ENCODE results near the gene PCDHGA11.
"Not testable (repeated sequence)": the region's sequence is repeated elsewhere in the genome, so short reads cannot be mapped to it uniquely, and the experiment has no call there.

PCDHGA11 gene

DNA sequence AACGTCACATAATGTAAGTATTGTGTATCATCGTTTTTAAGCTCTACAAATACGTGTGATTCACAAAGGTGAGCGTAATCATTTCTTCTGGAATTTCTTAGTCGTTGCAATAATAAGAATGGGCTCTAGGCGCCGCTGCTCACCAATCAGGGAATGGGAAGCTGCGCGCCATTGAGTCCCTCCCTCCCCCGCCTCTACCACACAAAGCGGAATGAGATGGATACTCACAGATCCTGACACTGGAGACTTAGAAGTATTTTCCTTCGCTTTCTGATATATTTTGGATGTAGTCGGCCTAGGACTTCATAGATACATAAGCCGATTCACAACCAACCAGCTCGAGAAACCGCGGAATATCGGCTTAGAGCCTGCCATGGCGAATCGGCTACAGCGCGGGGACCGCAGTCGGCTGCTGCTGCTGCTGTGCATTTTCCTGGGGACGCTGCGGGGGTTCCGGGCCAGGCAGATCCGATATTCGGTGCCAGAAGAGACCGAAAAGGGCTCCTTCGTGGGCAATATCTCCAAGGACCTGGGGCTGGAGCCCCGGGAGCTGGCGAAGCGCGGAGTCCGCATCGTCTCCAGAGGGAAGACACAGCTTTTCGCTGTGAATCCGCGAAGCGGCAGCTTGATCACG lies at the start of gene PCDHGA11:
PCDHGA11 (plus strand) TSS at position 197 of the 634 bp plus-strand sequence; CDS start at position 374, 177 bp downstream.
- no peak for DNase-seq (ENCODE audit: extremely low read depth in 1 of 2, low read depth in 1 of 2)

DNA sequence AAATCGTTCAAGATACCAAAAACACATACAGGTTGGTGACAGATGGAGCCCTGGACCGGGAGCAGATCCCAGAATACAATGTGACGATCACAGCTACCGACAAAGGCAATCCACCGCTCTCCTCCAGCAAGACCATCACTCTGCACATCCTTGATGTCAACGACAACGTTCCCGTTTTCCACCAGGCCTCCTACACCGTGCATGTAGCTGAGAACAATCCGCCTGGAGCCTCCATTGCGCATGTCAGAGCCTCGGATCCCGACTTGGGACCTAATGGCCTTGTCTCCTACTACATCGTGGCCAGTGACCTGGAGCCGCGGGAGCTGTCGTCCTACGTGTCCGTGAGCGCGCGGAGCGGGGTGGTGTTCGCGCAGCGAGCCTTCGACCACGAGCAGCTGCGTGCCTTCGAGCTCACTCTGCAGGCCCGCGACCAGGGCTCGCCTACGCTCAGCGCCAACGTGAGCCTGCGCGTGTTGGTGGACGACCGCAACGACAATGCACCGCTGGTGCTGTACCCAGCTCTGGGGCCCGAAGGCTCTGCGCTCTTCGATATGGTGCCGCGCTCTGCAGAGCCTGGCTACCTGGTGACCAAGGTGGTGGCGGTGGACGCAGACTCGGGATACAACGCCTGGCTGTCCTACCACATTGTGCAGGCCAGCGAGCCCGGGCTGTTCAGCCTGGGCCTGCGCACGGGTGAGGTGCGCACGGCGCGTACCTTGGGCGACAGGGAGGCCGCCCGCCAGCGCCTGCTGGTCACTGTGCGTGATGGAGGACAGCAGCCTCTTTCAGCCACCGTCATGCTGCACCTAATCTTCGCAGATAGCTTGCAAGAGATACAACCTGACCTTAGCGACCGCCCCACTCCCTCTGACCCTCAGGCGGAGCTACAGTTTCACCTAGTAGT lies 49.0 kb upstream of the PCDHGA11 start:
- no peak for DNase-seq (ENCODE audit: extremely low read depth in 1 of 2, low read depth in 1 of 2)

DNA sequence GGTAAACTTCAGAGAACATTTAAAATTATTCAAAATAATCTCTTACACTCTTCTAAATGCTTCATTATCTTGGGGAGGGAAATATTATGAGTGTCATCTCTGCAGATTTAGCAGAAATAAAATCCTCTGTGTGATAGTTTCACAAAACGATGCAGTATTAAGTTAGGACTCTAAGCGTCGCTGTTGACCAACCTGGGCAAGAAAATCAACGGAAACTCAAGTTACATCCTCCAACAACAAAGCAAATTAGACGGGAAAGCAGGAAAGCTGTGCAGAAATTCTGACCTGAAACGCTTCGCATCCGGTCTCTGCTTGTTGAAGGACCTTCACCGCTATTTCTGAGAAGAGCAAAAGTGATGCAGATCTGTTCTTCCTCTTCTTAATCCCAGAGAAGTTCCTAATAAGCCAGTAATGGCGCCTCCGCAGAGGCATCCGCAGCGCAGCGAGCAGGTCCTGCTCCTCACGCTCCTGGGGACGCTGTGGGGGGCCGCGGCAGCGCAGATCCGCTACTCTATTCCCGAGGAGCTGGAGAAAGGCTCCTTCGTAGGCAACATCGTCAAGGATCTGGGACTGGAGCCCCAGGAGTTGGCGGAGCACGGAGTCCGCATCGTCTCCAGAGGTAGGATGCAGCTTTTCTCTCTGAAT lies 47.1 kb upstream of the PCDHGA11 start, which contains the start of gene PCDHGA6:
PCDHGA6 (plus strand) TSS at position 219 of the 645 bp plus-strand sequence; CDS start at position 412, 193 bp downstream.
- DNase-seq (ENCODE audit: extremely low read depth in 1 of 2, low read depth in 1 of 2): no peak

DNA sequence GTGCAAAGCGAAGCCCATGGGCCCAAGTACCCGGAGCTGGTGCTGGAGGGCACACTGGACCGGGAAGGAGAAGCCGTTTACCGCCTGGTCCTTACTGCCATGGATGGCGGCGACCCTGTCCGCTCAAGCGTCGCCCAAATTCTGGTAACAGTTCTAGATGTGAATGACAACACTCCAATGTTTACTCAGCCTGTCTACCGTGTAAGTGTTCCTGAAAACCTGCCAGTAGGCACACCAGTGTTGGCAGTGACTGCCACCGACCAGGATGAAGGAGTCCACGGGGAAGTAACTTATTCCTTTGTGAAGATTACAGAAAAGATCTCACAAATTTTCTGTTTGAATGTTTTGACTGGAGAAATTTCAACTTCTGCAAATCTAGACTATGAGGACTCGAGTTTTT lies 46.2 kb upstream of the PCDHGA11 start:
- DNase-seq (ENCODE audit: extremely low read depth in 1 of 2, low read depth in 1 of 2): no peak

DNA sequence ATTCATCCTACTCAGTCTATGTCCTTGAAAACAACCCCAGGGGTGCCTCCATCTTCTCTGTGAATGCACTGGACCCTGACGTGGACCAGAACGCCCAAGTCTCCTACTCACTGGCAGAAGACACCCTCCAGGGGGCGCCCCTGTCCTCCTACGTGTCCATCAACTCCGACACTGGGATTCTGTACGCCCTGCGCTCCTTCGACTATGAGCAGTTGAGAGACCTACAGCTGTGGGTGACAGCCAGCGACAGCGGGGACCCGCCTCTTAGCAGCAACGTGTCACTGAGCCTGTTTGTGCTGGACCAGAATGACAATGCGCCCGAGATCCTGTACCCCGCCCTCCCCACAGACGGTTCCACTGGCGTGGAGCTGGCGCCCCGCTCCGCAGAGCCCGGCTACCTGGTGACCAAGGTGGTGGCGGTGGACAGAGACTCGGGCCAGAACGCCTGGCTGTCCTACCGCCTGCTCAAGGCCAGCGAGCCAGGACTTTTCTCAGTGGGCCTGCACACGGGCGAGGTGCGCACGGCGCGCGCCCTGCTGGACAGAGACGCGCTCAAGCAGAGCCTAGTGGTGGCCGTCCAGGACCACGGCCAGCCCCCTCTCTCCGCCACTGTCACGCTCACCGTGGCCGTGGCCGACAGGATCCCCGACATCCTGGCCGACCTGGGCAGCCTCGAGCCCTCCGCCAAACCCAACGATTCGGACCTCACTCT lies 45.3 kb upstream of the PCDHGA11 start:
- DNase-seq (ENCODE audit: extremely low read depth in 1 of 2, low read depth in 1 of 2): not testable (repeated sequence)

DNA sequence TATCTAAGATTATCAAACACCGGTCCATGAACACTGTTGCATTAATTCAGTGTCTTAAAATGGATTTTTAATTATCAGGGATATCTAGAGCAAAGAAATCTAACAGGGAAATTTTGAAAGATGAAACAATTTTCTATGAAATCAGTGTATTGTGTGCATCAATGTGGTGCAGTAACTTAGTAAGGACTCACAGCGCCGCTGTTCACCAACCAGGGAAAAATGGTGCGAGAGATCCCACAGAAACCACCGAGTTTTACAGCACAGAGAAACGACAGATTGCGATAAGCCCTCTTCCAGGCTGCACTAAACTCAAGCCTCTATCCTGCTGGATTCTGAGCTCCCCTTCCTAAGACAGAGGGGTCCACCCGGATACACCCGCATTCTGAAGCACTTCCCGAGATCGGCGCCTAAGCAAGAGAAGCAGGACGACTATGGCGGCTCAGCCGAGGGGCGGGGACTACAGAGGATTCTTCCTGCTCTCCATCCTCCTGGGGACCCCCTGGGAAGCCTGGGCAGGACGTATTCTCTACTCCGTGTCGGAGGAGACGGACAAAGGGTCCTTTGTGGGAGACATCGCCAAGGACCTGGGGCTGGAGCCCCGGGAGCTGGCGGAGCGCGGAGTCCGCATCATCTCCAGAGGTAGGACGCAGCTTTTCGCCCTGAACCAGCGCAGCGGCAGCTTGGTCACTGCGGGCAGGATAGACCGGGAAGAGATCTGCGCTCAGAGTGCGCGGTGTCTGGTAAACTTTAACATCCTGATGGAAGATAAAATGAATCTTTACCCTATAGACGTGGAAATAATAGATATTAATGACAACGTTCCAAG lies 38.2 kb upstream of the PCDHGA11 start, which contains the start of gene PCDHGA7:
PCDHGA7 (plus strand) TSS at position 274 of the 826 bp plus-strand sequence; CDS start at position 432, 158 bp downstream.
- DNase-seq (ENCODE audit: extremely low read depth in 1 of 2, low read depth in 1 of 2): no peak

DNA sequence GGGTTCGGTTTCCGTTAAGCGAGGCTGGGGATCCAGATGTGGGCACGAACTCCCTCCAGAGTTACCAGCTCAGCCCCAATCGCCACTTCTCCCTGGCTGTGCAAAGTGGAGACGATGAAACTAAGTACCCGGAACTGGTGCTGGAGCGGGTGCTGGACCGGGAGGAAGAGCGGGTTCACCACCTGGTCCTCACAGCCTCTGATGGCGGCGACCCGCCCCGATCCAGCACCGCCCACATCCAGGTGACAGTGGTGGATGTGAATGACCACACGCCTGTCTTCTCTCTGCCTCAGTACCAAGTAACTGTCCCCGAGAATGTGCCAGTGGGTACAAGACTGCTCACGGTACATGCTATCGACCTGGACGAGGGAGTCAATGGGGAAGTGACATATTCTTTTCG lies 37.5 kb upstream of the PCDHGA11 start:
- DNase-seq (ENCODE audit: extremely low read depth in 1 of 2, low read depth in 1 of 2): no peak

DNA sequence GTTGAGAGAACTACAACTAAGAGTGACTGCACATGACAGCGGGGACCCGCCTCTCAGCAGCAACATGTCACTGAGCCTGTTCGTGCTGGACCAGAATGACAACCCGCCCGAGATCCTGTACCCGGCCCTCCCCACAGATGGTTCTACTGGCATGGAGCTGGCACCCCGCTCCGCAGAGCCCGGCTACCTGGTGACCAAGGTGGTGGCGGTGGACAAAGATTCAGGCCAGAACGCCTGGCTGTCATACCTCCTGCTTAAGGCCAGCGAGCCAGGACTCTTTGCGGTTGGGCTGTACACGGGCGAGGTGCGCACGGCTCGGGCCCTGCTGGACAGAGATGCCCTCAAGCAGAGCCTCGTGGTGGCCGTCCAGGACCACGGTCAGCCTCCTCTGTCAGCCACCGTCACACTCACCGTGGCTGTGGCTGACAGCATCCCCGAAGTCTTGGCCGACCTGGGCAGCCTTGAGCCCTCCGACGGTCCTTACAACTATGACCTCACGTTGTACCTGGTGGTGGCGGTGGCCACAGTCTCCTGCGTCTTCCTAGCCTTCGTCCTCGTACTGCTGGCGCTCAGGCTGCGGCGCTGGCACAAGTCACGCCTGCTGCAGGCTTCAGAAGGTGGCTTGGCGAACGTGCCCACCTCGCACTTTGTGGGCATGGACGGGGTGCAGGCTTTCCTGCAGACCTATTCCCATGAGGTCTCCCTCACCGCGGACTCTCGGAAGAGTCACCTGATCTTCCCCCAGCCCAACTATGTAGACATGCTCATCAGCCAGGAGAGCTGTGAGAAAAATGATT lies 36.2 kb upstream of the PCDHGA11 start:
- no peak for DNase-seq (ENCODE audit: extremely low read depth in 1 of 2, low read depth in 1 of 2)

DNA sequence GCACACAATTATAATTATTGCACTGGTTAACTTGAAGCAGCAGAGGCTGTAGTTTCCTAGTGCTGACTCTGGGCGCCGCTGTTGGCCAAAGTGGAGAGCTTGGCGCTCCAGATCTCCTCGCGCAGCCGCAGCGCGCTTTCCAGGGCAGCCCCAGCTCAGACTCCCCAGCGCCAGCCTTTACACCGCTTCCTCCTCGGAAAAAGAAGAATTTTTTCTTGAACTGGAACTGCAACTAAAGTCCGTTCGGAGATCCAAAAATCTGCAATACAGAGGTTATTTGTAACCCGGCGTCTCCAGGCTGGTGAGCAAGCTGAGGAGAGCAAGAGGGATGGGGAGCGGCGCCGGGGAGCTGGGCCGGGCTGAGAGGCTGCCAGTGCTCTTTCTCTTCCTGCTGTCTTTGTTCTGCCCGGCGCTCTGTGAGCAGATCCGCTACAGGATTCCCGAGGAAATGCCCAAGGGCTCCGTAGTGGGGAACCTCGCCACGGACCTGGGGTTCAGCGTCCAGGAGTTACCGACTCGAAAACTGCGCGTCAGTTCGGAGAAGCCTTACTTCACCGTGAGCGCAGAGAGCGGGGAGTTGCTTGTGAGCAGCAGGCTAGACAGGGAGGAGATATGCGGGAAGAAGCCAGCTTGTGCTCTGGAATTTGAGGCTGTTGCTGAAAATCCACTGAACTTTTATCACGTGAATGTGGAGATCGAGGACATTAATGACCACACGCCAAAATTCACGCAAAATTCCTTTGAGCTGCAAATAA lies 33.1 kb upstream of the PCDHGA11 start, which contains the start of gene PCDHGB4:
PCDHGB4 (plus strand) TSS at position 142 of the 755 bp plus-strand sequence; CDS start at position 329, 187 bp downstream.
- not testable (repeated sequence) for DNase-seq (ENCODE audit: extremely low read depth in 1 of 2, low read depth in 1 of 2)

DNA sequence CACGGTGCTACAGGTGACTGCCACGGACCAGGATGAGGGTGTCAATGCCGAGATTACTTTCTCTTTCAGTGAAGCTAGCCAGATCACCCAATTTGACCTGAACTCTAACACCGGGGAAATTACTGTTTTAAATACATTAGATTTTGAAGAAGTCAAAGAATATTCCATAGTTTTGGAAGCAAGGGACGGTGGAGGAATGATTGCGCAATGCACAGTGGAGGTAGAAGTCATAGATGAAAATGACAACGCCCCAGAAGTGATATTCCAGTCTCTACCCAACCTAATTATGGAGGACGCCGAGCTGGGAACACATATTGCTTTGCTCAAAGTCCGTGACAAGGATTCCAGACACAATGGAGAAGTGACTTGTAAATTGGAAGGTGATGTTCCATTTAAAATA lies 32.2 kb upstream of the PCDHGA11 start:
- DNase-seq (ENCODE audit: extremely low read depth in 1 of 2, low read depth in 1 of 2): no peak

DNA sequence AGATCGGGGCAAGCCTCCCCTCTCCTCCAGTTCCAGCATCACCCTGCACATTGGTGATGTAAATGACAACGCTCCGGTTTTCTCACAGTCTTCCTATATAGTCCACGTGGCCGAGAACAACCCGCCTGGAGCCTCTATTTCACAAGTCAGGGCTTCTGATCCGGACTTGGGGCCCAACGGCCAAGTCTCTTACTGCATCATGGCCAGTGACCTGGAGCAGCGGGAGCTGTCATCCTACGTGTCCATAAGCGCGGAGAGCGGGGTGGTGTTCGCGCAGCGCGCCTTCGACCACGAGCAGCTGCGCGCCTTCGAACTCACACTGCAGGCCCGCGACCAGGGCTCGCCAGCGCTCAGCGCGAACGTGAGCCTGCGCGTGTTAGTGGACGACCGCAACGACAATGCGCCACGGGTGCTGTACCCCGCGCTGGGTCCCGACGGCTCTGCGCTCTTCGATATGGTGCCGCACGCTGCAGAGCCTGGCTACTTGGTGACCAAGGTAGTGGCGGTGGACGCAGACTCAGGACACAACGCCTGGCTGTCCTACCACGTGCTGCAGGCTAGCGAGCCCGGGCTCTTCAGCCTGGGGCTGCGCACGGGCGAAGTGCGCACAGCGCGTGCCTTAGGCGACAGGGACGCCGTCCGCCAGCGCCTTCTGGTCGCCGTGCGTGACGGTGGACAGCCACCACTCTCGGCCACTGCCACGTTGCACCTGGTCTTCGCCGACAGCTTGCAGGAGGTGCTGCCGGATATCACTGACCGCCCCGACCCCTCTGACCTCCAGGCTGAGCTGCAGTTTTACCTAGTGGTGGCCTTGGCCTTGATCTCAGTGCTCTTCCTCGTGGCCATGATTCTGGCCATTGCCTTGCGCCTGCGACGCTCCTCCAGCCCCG lies 31.5 kb upstream of the PCDHGA11 start:
- no peak for DNase-seq (ENCODE audit: extremely low read depth in 1 of 2, low read depth in 1 of 2)

DNA sequence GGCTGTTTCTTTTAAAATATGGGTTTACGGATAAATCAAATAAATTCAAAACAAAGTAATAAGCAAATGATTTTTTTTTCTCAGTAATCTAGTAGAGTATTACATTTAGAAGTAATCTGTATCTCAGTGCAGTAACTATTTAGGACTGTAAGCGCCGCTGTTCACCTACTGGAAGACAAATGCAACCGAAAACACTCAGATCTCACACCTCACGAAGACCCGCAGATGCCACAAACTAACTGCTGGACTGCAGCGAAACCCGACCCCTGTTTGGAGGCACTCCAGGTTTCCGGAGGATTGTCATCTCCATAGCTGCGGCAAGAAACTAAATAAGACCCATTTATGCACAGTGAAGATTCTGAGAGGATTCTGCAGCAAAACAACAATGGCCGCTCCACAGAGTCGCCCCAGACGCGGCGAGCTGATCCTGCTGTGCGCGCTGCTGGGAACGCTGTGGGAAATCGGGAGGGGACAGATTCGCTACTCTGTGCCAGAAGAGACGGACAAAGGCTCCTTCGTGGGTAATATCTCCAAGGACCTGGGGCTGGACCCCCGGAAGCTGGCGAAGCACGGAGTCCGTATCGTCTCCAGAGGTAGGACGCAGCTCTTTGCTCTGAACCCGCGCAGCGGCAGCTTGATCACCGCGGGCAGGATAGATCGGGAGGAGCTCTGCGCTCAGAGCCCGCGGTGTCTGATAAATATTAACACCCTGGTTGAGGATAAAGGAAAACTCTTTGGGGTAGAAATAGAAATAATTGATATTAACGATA lies 28.2 kb upstream of the PCDHGA11 start, which contains the start of gene PCDHGA8:
PCDHGA8 (plus strand) TSS at position 205 of the 770 bp plus-strand sequence; CDS start at position 386, 181 bp downstream.
- no peak for DNase-seq (ENCODE audit: extremely low read depth in 1 of 2, low read depth in 1 of 2)

DNA sequence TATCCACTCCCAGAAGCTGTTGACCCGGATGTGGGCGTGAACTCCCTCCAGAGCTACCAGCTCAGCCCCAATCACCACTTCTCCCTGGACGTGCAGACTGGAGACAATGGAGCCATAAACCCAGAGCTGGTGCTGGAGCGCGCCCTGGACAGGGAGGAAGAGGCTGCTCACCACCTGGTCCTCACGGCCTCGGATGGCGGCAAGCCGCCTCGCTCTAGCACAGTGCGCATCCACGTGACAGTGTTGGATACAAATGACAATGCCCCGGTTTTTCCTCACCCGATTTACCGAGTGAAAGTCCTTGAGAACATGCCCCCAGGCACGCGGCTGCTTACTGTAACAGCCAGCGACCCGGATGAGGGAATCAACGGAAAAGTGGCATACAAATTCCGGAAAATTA lies 27.6 kb upstream of the PCDHGA11 start:
- no peak for DNase-seq (ENCODE audit: extremely low read depth in 1 of 2, low read depth in 1 of 2)

DNA sequence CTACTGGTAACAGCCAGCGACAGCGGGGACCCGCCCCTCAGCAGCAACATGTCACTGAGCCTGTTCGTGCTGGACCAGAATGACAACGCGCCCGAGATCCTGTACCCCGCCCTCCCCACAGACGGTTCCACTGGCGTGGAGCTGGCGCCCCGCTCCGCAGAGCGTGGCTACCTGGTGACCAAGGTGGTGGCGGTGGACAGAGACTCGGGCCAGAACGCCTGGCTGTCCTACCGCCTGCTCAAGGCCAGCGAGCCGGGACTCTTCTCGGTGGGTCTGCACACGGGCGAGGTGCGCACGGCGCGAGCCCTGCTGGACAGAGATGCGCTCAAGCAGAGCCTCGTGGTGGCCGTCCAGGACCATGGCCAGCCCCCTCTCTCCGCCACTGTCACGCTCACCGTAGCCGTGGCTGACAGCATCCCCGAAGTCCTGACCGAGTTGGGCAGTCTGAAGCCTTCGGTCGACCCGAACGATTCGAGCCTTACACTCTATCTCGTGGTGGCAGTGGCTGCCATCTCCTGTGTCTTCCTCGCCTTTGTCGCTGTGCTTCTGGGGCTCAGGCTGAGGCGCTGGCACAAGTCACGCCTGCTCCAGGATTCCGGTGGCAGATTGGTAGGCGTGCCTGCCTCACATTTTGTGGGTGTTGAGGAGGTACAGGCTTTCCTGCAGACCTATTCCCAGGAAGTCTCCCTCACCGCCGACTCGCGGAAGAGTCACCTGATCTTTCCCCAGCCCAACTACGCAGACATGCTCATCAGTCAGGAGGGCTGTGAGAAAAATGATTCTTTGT lies 26.3 kb upstream of the PCDHGA11 start:
- DNase-seq (ENCODE audit: extremely low read depth in 1 of 2, low read depth in 1 of 2): not testable (repeated sequence)

DNA sequence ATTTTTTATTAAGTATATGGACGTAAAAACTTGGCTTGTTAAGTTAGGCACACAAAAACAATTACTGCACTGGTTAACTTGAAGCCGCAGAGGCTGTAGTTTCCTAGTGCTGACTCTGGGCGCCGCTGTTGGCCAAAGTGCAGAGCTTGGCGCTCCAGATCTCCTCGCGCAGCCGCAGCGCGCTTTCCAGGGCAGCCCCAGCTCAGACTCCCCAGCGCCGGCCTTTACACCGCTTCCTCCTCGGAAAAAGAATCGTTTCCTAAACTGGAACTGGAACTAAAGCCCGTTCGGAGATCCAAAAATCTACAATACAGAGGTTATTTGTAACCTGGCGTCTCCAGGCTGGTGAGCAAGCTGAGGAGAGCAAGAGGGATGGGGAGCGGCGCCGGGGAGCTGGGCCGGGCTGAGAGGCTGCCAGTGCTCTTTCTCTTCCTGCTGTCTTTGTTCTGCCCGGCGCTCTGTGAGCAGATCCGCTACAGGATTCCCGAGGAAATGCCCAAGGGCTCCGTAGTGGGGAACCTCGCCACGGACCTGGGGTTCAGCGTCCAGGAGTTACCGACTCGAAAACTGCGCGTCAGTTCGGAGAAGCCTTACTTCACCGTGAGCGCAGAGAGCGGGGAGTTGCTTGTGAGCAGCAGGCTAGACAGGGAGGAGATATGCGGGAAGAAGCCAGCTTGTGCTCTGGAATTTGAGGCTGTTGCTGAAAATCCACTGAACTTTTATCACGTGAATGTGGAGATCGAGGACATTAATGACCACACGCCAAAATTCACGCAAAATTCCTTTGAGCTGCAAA lies 22.9 kb upstream of the PCDHGA11 start, which contains the start of gene PCDHGB5:
PCDHGB5 (plus strand) TSS at position 192 of the 796 bp plus-strand sequence; CDS start at position 373, 181 bp downstream.
- not testable (repeated sequence) for DNase-seq (ENCODE audit: extremely low read depth in 1 of 2, low read depth in 1 of 2)

Data from activated CD8-positive, alpha-beta memory T cell treated with anti-CD3 and anti-CD28 coated beads for 1 hour (primary cell).